Fibroblast of gingiva (primary cell): Measurements from ENCODE around the gene PPOX.

Experiments
- DNase-seq: peaks from one replicate; pipeline ENCODE4 v3.0.0-alpha.2; 2011; ENCODE audit warnings: low read depth

Gene PPOX

DNA sequence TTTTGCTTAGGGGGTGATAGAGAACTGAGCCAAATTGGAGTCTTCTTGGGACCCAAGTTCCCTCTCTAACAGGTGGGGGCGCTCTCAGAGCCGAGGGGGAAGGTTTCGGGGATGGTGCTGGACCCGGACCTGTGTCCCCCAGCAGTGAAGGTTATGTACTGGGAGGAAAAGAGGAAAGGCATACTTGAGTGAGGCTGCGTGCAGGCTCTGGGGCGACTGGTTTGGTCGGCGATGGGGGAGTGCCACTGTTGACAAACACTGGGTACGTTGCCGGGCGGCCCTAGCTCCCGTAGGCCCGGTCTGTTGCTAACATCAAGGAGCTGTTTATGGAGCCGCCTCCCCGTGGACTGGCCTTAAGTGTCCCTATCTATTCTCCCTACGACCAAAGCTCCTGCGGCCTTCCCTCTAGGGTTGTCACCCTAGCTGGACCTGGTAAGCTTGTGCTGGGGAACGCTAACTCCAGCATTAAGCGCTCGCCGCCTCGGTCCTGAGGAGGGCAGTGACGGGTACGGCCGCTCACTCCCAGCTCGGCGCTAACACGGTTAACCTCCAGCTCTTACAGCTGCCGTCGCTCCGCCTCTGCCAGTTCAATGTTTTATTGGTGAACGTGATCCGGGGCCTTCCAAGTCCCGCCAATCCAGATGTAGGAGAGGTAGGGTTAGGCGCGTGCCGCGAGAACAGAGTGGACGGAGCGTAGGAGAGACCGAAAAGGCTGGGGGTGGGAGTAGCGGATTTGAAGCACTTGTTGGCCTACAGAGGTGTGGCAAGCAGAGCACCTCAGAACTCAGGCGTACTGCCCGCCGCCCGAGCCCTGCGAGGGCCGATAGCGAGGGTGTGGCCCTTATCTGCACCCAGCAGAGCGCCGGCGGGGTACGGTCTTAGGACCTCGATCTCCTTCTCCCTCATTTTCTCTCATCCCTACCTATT is at the start of gene PPOX:
TSS of gene PPOX (plus strand) at position 685 of the 927 bp plus-strand sequence. CDS start 422 bp downstream, outside the sequence.
- peak; percentile 98 for DNase-seq

DNA sequence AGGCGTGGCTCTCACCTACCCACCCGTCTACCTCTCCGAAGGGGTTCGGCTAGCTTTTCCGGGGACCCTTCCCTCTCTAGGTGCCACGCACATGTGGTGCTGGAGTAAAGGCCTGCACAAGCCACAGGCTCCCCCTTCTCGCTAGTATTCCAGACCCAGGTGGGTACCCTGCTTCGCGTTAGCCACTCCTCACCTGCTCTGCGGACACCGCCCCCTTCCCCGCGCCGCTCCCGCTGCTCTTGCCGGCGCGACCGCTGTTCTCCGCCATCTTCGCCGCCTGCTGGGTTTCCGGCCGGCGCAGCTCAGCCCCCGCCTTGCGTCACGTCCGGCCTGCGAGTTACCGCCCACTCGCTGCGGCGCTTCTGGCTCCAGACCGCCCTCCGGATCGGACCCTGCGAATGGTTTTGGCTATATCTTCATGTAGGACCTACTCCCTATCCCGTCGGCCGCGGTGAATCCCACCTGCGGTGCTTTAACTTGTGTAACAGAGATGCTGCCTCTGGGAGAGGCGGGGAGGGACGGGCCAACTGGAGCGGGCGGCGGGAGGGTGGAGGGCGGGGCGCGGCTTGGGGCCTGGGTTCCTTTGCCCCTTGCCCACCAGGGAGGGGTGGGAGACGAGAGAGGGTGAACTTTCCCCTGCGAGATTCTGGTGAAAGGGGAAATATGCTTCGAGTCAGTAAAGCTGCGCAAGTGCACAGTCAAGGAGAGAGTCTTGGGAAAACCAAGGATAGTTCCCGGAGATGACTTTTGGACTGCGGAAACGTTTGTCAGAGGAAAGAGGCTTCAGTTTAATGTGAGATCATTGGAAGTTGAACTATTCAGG is 48.3 kb upstream of the PPOX start, which contains the start of the genes NIT1 and PFDN2:
TSS of gene NIT1 (plus strand) at position 347 of the 823 bp plus-strand sequence. CDS start at position 419, 72 bp downstream.
TSS of gene PFDN2 (minus strand) at position 279 of the 823 bp plus-strand sequence. CDS start at position 268, 11 bp downstream.
- peak; percentile 80 for DNase-seq

DNA sequence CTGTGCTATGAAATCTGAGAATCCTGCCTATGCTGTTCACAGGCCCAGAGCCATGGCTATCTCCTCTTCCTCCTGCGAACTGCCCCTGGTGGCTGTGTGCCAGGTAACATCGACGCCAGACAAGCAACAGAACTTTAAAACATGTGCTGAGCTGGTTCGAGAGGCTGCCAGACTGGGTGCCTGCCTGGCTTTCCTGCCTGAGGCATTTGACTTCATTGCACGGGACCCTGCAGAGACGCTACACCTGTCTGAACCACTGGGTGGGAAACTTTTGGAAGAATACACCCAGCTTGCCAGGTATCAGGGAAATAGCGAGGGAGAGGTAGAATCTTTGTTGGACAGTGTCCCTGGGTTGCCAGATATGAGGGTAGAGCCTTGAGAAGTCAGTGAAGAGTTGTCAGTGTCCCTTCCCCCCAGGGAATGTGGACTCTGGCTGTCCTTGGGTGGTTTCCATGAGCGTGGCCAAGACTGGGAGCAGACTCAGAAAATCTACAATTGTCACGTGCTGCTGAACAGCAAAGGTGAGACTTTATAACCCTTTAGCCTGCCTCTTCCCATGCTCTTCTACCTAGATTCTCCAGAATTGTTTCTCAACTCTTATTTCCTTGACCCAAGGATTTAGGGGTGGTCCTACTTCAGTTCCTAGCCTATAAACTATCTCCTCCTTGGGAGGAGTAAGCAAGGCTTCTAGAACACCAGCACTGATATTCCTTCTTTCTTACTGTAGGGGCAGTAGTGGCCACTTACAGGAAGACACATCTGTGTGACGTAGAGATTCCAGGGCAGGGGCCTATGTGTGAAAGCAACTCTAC is 46.9 kb upstream of the PPOX start:
- DNase-seq = peak; percentile 76

DNA sequence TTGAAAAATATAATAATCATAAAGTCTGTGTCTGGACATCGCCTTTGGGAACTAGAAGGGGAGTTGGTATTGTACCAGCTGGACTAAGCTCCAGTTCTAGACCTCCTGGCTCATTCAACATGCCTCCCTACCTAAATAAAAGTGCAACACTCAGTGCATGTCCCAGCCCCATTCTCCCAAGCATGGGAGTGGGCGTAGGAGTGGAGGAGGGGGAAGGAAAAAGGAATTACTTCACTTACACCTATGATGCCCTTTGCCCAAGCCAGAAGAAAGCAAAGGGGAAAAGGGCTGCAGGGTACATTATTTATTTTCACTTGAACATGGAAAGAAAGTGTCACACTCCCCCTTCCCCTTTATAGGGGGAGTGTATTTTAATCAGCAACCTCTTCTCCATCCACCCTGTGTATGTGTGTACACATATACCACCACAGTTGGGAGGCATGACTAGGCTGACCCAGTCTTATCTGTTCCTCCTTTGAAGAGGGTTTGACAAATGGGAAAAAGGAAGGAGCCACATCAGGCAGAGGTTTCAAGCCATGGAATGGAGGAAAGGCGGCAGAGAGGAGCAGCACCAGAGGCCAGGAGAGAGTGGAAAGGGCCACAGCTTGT is 45.1 kb upstream of the PPOX start:
- no peak for DNase-seq

DNA sequence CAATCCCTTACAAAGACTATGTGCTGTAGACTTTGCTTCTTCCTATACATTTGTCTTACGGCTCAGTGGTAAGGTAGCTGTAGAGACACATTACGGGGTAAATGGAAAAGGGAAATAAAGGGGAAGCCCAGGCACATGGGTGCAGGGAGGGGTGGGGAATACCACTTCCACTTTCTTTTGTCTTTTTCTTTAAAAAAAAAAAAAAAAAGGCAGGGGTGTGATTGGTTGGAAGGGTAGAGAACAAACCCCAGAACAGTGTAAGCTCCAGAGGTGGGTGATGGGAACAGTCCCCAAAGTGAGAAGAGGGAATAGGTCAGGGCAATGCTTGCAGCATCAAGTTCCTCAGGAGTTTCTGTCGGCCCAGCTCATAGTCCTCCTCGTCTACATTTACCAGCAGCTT is 44.4 kb upstream of the PPOX start:
- no peak for DNase-seq

DNA sequence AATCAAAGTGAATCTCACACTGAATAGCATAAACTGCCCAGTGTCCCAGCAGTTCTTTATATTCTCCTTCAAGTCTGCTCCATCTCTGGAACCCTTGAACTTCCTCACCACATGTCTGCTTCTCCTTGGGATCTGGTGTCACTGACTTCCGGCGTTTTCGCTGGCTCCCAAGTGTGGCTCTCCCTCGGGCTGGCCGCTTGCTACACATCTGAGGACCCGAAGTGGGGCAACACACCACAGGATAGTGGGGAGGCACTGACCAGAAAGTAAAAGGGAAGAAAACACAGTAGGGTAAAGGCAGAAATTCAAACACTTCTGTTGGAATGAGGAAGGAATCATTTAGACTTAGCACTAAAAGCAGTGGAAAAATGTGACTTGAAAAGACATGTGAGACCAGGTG is 43.3 kb upstream of the PPOX start:
- no peak for DNase-seq

DNA sequence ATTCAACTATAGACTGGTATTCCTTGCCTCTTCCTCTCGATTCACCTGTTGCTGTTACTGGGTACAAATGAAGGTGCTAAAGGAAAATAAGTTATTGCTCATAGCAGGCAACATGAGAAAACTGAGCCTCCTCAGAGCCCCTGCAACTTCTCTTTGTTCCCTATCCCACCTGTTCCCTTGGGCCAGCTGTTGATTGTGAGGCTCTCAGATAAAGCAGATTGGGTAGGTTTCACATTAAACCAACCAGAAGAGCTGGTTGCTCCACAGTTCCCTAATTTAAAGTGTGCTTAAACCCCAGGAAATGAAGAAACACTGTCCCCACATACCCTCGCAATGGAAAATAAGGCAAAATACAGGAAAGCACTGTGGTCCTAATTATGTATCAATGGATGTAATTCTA is 38.6 kb upstream of the PPOX start:
- DNase-seq = no peak

DNA sequence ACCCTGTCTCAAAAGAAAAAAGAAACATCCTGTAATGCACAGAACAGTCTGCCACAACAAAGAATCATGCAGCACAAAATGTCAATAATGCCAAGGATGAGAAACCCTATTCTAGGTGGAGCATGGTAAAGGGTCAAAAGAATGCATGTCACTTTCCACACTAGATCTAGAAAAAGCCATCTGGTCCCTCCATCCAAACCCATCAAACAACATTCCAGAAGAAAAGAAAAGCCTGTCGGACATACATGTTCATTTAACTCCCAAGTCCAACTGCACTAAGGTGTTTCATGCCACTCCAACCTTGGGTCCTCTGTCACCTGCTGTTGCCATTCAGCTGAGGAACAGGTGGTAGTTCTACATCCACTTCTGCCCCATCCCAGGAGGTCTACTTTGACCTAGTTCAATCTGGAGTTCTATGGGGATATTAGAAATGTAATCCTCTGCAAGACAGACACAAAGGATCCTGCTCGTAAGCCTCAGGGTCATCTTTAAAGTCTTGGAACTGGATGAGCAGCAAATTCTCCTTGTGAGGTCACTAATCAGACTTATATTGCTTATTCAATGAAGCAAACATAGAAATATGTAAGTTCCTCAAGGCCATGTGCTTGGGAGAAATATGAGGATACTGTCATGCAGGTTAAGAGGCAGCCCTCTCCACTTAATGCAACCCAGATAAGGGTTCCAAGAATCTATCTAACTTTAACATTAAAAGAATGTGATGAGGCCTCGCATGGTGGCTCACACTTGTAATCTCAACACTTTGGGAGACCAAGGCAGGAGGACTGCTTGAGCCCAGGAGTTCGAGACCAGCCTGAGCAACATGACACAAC is 37.4 kb upstream of the PPOX start:
- DNase-seq = no peak

DNA sequence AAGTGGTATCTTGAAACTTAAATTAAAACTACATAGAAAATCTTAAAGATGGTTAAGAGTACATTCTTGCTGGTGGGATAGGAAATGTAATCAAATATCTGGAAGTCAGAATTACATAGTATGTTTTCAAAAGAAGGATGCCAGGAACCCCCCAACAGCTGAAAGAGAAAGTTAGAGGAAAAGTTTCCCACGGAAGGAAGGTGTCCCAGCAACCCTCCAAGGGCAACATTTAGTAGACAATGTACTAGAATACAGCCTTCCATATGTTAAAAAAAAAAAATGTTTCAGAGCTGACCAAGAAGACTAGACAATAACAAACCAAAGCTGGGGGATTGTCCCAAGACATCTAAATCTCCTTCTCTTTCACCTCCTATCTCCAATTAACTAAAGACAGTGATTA is 36.0 kb upstream of the PPOX start:
- DNase-seq = no peak

DNA sequence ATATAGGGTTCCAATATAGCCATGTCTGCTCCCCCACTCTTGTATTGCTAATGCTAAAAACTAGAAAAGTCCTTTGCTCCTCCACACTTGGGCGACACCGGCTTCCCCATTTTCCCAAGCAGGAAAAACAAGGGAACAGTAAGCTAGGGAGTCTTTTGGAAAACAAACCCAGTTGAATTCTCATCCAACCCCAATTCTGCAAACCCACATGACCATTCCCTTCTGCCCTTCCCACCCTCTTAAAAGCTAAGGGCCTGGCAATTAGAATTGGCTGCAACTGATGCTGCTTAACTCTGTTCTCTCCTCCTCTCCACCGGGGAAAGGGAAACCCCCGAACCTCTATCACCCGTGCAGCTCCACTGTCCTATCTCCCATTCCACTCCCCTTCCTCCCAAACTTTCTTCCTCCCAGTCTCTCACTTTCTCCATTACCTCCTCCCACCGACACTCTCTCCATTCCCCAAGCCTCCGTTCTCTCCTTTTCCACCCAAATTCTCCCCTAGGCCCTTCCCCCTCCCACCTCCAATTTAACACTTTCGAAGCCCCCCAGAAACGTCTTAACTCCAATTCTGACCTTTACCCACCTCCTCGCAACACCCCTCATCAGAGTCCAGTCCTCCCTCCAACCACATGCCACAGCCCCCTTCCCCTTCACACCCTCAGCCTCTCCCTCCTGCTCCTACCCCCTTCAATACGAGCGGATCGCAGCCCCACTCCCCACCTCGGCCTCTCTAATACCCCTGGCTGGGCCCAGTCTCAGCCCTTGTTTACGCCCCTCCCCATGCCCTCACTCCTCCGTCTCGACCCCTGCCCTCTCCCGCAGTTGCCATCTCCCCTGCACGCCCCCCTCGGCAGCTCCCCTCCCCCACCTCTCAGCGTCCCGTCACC is 34.5 kb upstream of the PPOX start:
- peak; percentile 39 for DNase-seq

DNA sequence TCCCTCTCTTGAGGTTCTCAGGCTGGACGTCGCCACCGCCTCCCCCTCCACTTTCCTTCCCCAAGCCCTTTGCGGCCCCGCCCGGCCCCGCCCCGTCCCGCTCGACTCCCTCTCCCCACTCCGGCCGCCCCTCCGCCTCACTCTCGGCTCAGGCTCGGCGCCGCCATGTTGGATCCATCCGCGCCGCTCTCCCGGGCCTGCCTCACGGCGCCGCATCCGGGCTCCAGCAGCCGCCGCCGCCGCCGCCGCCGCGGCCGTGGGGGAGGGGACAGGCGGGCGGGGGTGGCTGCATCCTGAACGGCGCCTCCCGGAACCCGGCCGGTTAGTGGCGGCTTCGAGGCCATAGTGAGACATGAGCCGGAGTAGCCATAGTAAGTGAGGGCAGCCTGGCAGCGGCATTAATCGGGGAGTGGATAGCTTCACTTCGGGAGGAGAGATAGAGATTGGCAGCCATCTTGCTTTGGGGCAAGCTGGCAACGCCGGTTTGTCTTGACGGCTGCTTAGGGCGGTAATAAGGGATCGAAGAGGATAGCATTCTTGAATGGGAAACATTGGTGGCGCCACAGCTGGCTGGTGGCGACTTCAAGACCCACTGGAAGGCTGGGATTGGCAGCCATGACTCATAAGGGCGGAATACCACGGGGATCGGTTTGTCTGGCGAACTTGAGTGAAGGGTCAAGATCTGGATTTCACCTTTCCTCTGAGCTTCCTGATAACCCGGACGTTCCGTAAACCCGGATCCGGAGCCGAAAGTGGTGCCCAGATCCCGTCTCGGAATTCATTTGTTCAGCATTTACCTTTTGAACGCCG is 33.6 kb upstream of the PPOX start, which contains the start of gene DEDD:
TSS of gene DEDD (minus strand) at position 258 of the 810 bp plus-strand sequence. CDS start 8,205 bp downstream, outside the sequence.
- peak; percentile 98 for DNase-seq

DNA sequence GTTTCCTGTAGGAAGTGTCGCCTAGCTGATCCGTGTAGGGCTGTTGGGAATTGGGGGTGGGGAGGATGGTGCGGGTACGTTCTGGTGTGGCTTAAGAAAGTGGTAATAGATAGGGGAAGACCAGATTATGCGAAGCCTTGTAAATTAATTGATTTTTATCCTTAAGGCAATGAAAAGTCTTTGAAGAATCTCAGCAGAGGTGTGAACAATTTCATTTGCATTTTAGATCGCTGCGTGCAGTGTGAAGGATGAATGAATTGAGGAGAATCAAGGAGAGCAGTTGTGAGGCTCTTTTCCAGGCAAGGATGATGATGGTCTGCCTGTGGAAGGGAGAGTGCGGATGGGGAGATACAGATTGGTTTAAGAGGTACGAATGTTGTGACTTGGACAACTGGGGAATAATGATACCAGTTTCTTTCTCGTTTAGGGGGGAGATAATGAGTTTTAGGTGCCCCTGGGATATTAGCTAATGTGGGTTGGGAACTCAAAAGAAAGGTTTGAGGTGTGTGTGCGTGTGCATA is 32.9 kb upstream of the PPOX start:
- no peak for DNase-seq

DNA sequence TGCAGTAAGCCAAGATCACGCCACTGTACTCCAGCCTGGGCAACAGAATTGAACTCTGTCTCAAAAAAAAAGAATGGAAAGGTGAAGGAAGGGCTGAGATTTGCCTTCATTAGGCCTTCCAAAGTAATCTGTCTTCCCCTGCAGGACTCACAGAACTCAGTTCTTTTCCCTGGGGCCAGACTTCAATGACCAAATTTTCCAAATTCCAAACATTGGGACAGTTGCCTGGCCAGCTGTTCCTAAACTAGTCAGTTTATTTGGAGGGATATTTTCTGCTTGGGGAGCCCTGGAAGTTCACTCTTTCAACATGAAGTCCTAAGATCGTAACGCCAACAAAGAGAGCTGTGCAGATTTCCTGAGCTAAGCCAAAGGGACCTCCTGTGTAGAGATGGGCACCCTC is 28.3 kb upstream of the PPOX start:
- no peak for DNase-seq

DNA sequence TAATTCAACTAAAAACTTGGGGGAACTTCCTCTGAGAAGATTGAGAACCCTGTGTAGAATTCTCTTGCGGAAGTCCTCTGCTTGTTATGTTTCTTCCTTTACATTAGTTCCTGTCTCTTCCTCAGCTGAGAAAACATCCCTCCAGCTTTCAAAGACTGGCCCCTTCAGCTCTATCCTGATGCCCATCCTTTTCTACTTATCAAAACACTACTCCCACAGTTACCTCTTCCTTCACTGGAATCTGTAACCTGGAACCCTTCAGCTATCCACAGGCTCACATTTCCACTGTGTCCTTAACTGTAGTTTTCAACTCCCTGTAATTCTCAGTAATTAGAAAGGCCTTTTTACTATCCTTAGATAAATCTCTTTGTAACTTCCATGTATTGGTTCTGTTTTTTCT is 27.8 kb upstream of the PPOX start:
- DNase-seq = no peak

DNA sequence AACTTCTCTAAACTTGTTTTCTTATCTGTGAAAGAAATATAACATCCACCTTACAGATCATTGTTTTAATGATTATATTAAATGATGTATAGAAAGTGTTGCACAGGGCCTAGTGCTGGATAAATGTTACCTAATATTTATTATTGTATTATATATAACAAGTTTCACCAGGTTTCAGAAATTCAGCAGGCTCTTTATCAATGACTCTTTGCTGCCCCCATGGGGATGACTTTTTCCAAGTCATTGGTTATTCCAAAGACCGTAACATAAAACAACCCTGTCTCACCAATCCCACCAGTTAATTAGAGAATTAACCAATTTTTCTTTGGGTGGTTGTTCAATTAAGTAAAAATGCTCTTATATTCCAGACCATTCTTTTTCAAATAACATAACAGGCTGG is 26.5 kb upstream of the PPOX start:
- DNase-seq = peak; percentile 31

DNA sequence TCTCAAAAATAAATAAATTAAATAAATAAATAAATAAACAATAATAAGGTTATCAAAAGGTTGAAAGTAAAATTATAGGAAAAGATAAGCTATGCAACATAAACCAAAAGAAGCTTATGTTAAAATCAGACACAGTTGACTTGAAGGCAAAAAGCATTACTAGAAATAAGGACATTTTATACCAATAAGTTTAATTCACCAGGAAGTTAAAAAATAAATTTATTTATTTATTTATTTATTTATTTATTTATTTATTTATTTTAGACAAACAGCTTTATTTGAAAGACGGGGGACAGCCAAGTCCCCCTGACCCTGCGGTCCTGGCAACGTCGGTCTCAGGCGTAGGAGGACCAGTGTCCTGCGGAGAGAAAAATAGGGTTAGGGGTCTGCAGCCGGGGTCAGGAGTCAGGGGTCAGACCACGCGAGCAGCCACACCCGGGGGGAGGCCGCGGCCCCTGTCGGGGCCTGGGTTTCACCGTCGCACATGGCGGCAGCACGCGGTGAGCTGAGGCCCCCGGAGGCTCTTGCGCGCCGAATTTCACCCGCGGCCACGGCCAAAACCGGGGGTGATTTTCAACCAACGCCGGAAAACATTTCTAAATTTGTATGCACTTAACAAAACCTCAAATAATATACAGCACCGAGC is 25.3 kb upstream of the PPOX start:
- no peak for DNase-seq

DNA sequence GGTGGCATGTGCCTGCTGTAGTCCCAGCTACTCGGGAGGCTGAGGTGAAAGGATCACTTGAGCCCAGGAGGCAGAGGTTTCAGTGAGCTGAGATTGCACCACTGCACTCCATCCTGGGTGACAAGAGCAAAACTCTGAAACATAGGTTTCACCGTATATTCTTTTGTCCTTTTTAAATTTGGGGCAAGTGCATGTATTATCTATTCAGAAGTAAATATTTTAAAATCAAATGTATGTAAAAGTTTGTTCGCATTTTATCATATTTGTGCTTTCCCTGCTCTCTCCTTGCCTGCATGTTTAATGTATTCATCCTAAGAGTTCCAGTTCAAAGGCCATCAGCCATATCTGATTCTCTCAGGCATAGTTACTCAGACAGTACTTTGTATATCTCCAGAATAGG is 20.4 kb upstream of the PPOX start:
- DNase-seq = no peak

DNA sequence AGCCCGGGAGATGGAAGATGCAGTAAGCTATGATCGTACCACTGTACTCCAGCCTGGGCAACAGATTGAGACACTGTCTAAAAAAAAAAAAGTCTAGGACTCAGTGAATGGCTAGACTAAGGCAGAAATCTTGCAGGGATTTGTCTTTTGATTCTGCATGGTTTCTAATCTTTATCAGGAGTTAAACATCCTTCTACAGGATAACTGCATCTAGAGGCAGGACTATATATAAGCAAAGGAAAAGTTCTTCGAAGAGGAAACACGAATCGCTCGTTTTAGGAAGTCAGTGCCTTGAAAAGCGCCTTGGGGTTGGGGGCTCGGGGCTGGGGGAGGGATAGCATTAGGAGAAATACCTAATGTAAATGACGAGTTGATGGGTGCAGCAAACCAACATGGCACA is 13.1 kb upstream of the PPOX start:
- DNase-seq = no peak
